ENCODE measurements around the gene LAMC1. TPM values are rescaled to one million over a fixed set of nuclear protein-coding genes. Genes with fewer than 3 reads are reported as not detected.

LAMC1 gene
- total and polyA plus RNA-seq, 2 experiments from 2014 or later: 18.4 to 116 TPM

GRCh38 chr1:183137782-183138181 lies 114.6 kb downstream of the LAMC1 start:
- H4K20me1 ChIP-seq (replicated peaks; ENCODE audit: insufficient read depth): no peaks in the 10 kb centered on the region
- H3K27me3 ChIP-seq (ENCODE audit: insufficient read depth): no peaks in the 10 kb centered on the region
- no peak overlapping the region for H3K4me3 Mint-ChIP-seq
- no peaks in the 10 kb centered on the region for H3K9me3 Mint-ChIP-seq
- peaks cover 19% of the 10 kb centered on the region for H3K36me3 ChIP-seq (ENCODE audit: insufficient read depth)
- H3K79me2 ChIP-seq (replicated peaks; ENCODE audit: insufficient read depth): no peaks in the 10 kb centered on the region
- H3K27me3 Mint-ChIP-seq (ENCODE audit: insufficient read depth, low read depth, poor library complexity): no peaks in the 10 kb centered on the region
- TF ChIP-seq ZNF462 (CRISPR knock-in tag; IDR thresholded peaks at IDR 0.05) (no peak), ZNF114 (CRISPR knock-in tag; IDR thresholded peaks at IDR 0.05) (no peak), EZH2 (IDR thresholded peaks at IDR 0.05; ENCODE audit: low read depth, unreplicated experiment) (no peak), CTCF (conservative IDR thresholded peaks at IDR 0.05; ENCODE audit: low read depth in 2 of 2) (no peak), ETS1 (IDR thresholded peaks at IDR 0.05) (no peak), REST (IDR thresholded peaks at IDR 0.05; ENCODE audit: unreplicated experiment) (no peak), EZH2phosphoT487 (IDR thresholded peaks at IDR 0.05; ENCODE audit: unreplicated experiment) (no peak), NANOG (IDR thresholded peaks at IDR 0.05; ENCODE audit: borderline replicate concordance) (no peak), STAT1 (IDR thresholded peaks at IDR 0.05; ENCODE audit: unreplicated experiment) (no peak), JUNB (IDR thresholded peaks at IDR 0.05; ENCODE audit: unreplicated experiment) (no peak), CREB1 (CRISPR knock-in tag; IDR thresholded peaks at IDR 0.05; ENCODE audit: low read depth) (no peak), POLR2AphosphoS5 (IDR thresholded peaks at IDR 0.05; ENCODE audit: low read depth) (no peak), ZNF331 (CRISPR knock-in tag; IDR thresholded peaks at IDR 0.05; ENCODE audit: low read depth) (no peak)
- no peak for ATAC-seq
- no peak overlapping the region for H3K27ac ChIP-seq (ENCODE audit: low read depth)
- H3K36me3 Mint-ChIP-seq (ENCODE audit: low read depth): peaks cover 66% of the 10 kb centered on the region; the same call in 2 of the 3 replicates
- H3K4me3 ChIP-seq: no peak overlapping the region
- DNase-seq (ENCODE audit: low spot score): no peak
- H3K4me1 ChIP-seq (ENCODE audit: insufficient read depth): 0 out of 2 replicates have a peak, but pooled peaks cover 3% of the 10 kb centered on the region
- H2AFZ ChIP-seq: no peak overlapping the region
- no peaks in the 10 kb centered on the region for H3K9me2 ChIP-seq (ENCODE audit: insufficient read depth)
- no peak overlapping the region for H3K27ac Mint-ChIP-seq
- H3K4me2 ChIP-seq: no peak overlapping the region
- H3K4me1 Mint-ChIP-seq: no peaks in the 10 kb centered on the region
- H3F3A ChIP-seq (replicated peaks; ENCODE audit: low read depth): no peaks in the 10 kb centered on the region

Data from GM23338 (cell line).